Mesenchymal stem cell (in vitro differentiated cells and primary cell): ENCODE results near the gene MRGPRF.

Source experiments
- DNase-seq: peaks from one replicate; pipeline ENCODE4 v3.0.0-alpha.2; 2013
- H2AFZ ChIP-seq: one replicate; pipeline ENCODE4 v1.6.1; 2013; ENCODE audit warnings: low read depth, mild to moderate bottlenecking, control low read depth, inconsistent platforms, low read length, moderate library complexity
- H2AK5ac ChIP-seq: 2 replicates; pipeline ENCODE4 v1.6.1; 2013; ENCODE audit warnings: low read length, moderate library complexity, mild to moderate bottlenecking, inconsistent platforms; ENCODE audit not compliant: severe bottlenecking
- H2BK120ac ChIP-seq: one replicate; pipeline ENCODE4 v1.6.1; 2013; ENCODE audit warnings: low read depth, mild to moderate bottlenecking, inconsistent platforms, low read length, moderate library complexity
- H2BK12ac ChIP-seq, 2 experiments: one replicate each; pipeline ENCODE4 v1.6.1; 2013; ENCODE audit warnings: inconsistent platforms in 2 of 2, low read length in 2 of 2, mild to moderate bottlenecking in 2 of 2, moderate library complexity in 2 of 2, control low read depth in 1 of 2
- H2BK15ac ChIP-seq: one replicate; pipeline ENCODE4 v1.6.1; 2013; ENCODE audit warnings: mild to moderate bottlenecking, low read depth, inconsistent platforms; ENCODE audit not compliant: poor library complexity, severe bottlenecking
- H2BK5ac ChIP-seq: 2 replicates; pipeline ENCODE4 v1.6.1; 2013; ENCODE audit warnings: low read depth, mild to moderate bottlenecking, low read length, control low read depth, inconsistent platforms; ENCODE audit not compliant: poor library complexity, severe bottlenecking
- H3K14ac ChIP-seq, 2 experiments: one replicate each; pipeline ENCODE4 v1.6.1; 2013; ENCODE audit warnings: inconsistent platforms in 2 of 2, low read length in 2 of 2, control low read depth in 1 of 2, mild to moderate bottlenecking in 1 of 2, moderate library complexity in 1 of 2
- H3K18ac ChIP-seq, 2 experiments: one replicate each; pipeline ENCODE4 v1.6.1; 2013; ENCODE audit warnings: inconsistent platforms in 2 of 2, low read length in 2 of 2, control low read depth in 1 of 2, low read depth in 1 of 2, mild to moderate bottlenecking in 1 of 2
- H3K23ac ChIP-seq, 2 experiments: one replicate each; pipeline ENCODE4 v1.6.1; 2013; ENCODE audit warnings: inconsistent platforms in 2 of 2, low read length in 2 of 2, mild to moderate bottlenecking in 2 of 2, moderate library complexity in 2 of 2, control low read depth in 1 of 2
- H3K27ac ChIP-seq: 2 replicates; pipeline ENCODE4 v1.5.1; 2013; ENCODE audit warnings: mild to moderate bottlenecking, moderate library complexity, low read length, control low read depth, inconsistent platforms; ENCODE audit not compliant: poor library complexity, severe bottlenecking
- H3K27me3 ChIP-seq, 2 experiments: 2 replicates each; pipeline versions ENCODE4 v1.6.1 to v1.7.0; 2013; ENCODE audit warnings: low read length in 2 of 2, mild to moderate bottlenecking in 2 of 2, moderate library complexity in 2 of 2, control low read depth in 1 of 2, inconsistent platforms in 1 of 2; ENCODE audit not compliant: control insufficient read depth in 1 of 2, insufficient read depth in 1 of 2
- H3K36me3 ChIP-seq, 2 experiments: 2 replicates each; pipeline versions ENCODE4 v1.6.1 to v1.7.0; 2013; ENCODE audit warnings: low read length in 2 of 2, control low read depth in 1 of 2, inconsistent platforms in 1 of 2, low read depth in 1 of 2, mild to moderate bottlenecking in 1 of 2; ENCODE audit not compliant: insufficient read depth in 2 of 2, control insufficient read depth in 1 of 2
- H3K4ac ChIP-seq, 2 experiments: one replicate each; pipeline ENCODE4 v1.6.1; 2013; ENCODE audit warnings: inconsistent platforms in 2 of 2, low read length in 2 of 2, mild to moderate bottlenecking in 2 of 2, moderate library complexity in 2 of 2, control low read depth in 1 of 2, low read depth in 1 of 2
- H3K4me1 ChIP-seq: 2 replicates; pipeline ENCODE4 v1.6.1; 2013; ENCODE audit warnings: low read depth, low read length, control low read depth; ENCODE audit not compliant: control insufficient read depth, insufficient read depth
- H3K4me2 ChIP-seq: 2 replicates; pipeline ENCODE4 v1.6.1; 2013; ENCODE audit warnings: low read length, mild to moderate bottlenecking, inconsistent platforms; ENCODE audit not compliant: poor library complexity, severe bottlenecking
- H3K4me3 ChIP-seq, 2 experiments: 2 replicates each; pipeline versions ENCODE4 v1.5.1 to v1.7.0; 2013; ENCODE audit warnings: low read length in 2 of 2, mild to moderate bottlenecking in 2 of 2, control low read depth in 1 of 2, low read depth in 1 of 2; ENCODE audit not compliant: insufficient read depth in 1 of 2
- H3K79me1 ChIP-seq: replicated peaks from 2 replicates; pipeline ENCODE4 v1.6.1; 2013; ENCODE audit warnings: mild to moderate bottlenecking, control low read depth, low read length, inconsistent platforms; ENCODE audit not compliant: poor library complexity, severe bottlenecking
- H3K9ac ChIP-seq: 2 replicates; pipeline ENCODE4 v1.7.0; 2013; ENCODE audit warnings: mild to moderate bottlenecking, low read length, moderate library complexity
- H3K9me3 ChIP-seq: 2 replicates; pipeline ENCODE4 v1.7.0; 2013; ENCODE audit warnings: mild to moderate bottlenecking, low read length; ENCODE audit not compliant: control insufficient read depth
- H4K8ac ChIP-seq: one replicate; pipeline ENCODE4 v1.6.1; 2013; ENCODE audit warnings: inconsistent platforms, mild to moderate bottlenecking, low read length, moderate library complexity
- H4K91ac ChIP-seq: one replicate; pipeline ENCODE4 v1.6.1; 2013; ENCODE audit warnings: mild to moderate bottlenecking, low read length, inconsistent platforms
- whole genome bisulfite sequencing: methylation state at CpG from one replicate; pipeline ENCODE4 v1.1.7; 2013; ENCODE audit warnings: mixed read lengths; 5-methylcytosine and 5-hydroxymethylcytosine counted together

Gene MRGPRF

GRCh38 chr11:68968306-68969250, 44.5 kb downstream of the MRGPRF start:
- Histone ChIP-seq H3K9ac (no peak overlapping the region), H3K14ac (no peak overlapping the region), H2BK12ac (no peak overlapping the region), H3K4me3 (no peak overlapping the region), H3K36me3 (no peaks in the 10 kb centered on the region), H3K18ac (no peak overlapping the region), H3K27ac (no peak overlapping the region), H3K4ac (no peak overlapping the region), H3K9me3 (no peaks in the 10 kb centered on the region), H2BK5ac (no peak overlapping the region), H4K91ac (no peak overlapping the region), H2AK5ac (no peak overlapping the region), H2BK15ac (no peak overlapping the region), H3K4me2 (no peak overlapping the region), H3K23ac (no peak overlapping the region), H3K27me3 (peaks cover 42 to 66% of the 10 kb centered on the region in 2 experiments), H4K8ac (no peak overlapping the region), H3K79me1 (no peaks in the 10 kb centered on the region), H3K4me1 (no peaks in the 10 kb centered on the region), H2AFZ (no peak overlapping the region), H2BK120ac (no peak overlapping the region)
- no peak for DNase-seq
- WGBS, result 78% methylated on average over 28 of the region's 29 CpGs

GRCh38 chr11:68966894-68967780, 45.9 kb downstream of the MRGPRF start:
- H2AFZ ChIP-seq, result no peak overlapping the region
- no peak overlapping the region for H3K9ac ChIP-seq
- no peak overlapping the region for H4K91ac ChIP-seq
- H2BK15ac ChIP-seq, result no peak overlapping the region
- H2BK12ac ChIP-seq, result no peak overlapping the region
- H3K14ac ChIP-seq, result no peak overlapping the region
- H3K9me3 ChIP-seq, result no peaks in the 10 kb centered on the region
- H3K4me2 ChIP-seq, result no peak overlapping the region
- H3K4me3 ChIP-seq, result no peak overlapping the region
- H2BK5ac ChIP-seq, result no peak overlapping the region
- no peak overlapping the region for H4K8ac ChIP-seq
- no peak overlapping the region for H3K27ac ChIP-seq
- H2AK5ac ChIP-seq, result no peak overlapping the region
- 80% methylated on average over 7 of the region's 9 CpGs for WGBS
- H3K23ac ChIP-seq, result no peak overlapping the region
- H2BK120ac ChIP-seq, result no peak overlapping the region
- no peak overlapping the region for H3K4ac ChIP-seq
- H3K4me1 ChIP-seq, result no peaks in the 10 kb centered on the region
- no peaks in the 10 kb centered on the region for H3K36me3 ChIP-seq
- peaks cover 37 to 58% of the 10 kb centered on the region in 2 experiments for H3K27me3 ChIP-seq
- no peak for DNase-seq
- H3K79me1 ChIP-seq, result no peaks in the 10 kb centered on the region
- no peak overlapping the region for H3K18ac ChIP-seq

- H3K4me3 ChIP-seq, result no peak overlapping the region
- H4K91ac ChIP-seq, result no peak overlapping the region
- no peaks in the 10 kb centered on the region for H3K4me1 ChIP-seq
- H2BK15ac ChIP-seq, result no peak overlapping the region
- H3K36me3 ChIP-seq, result no peaks in the 10 kb centered on the region
- DNase-seq, result no peak
- H3K18ac ChIP-seq, result no peak overlapping the region
- H3K27ac ChIP-seq, result no peak overlapping the region
- no peak overlapping the region for H3K14ac ChIP-seq
- no peak overlapping the region for H3K4ac ChIP-seq
- H3K23ac ChIP-seq, result no peak overlapping the region
- WGBS, result 96% methylated on average over 13 of the region's 15 CpGs
- no peak overlapping the region for H2BK5ac ChIP-seq
- no peak overlapping the region for H2AFZ ChIP-seq
- H3K9ac ChIP-seq, result no peak overlapping the region
- H3K4me2 ChIP-seq, result no peak overlapping the region
- H3K27me3 ChIP-seq, result peaks cover 35 to 52% of the 10 kb centered on the region in 2 experiments
- H4K8ac ChIP-seq, result no peak overlapping the region
- no peak overlapping the region for H2BK12ac ChIP-seq
- no peak overlapping the region for H2BK120ac ChIP-seq
- H3K79me1 ChIP-seq, result no peaks in the 10 kb centered on the region
- H2AK5ac ChIP-seq, result no peak overlapping the region
- H3K9me3 ChIP-seq, result no peaks in the 10 kb centered on the region
These were observed 46.9 kb downstream of the MRGPRF start for GRCh38 chr11:68965901-68966853.
